Measurements from ENCODE around the gene TDRD3.
A peak's percentile ranks its signal among the peaks of the same experiment; 100 is the strongest.
"Not testable (repeated sequence)": the region's sequence is repeated elsewhere in the genome, so short reads cannot be mapped to it uniquely, and the experiment has no call there.

TDRD3 gene

GRCh38 chr13:60355056-60355455, 42.0 kb upstream of the TDRD3 start:
- no peak for DNase-seq (ENCODE audit: low read depth)
- no peak overlapping the region for H3K4me3 ChIP-seq (ENCODE audit: control insufficient read depth, low read depth, low read length)
- no peak for TF ChIP-seq CTCF (conservative IDR thresholded peaks at IDR 0.05; ENCODE audit: control insufficient read depth, insufficient read depth, low read depth, low read length)

- no peak for TF ChIP-seq CTCF (conservative IDR thresholded peaks at IDR 0.05; ENCODE audit: control insufficient read depth, insufficient read depth, low read depth, low read length)
- no peak overlapping the region for H3K4me3 ChIP-seq (ENCODE audit: control insufficient read depth, low read depth, low read length)
- no peak for DNase-seq (ENCODE audit: low read depth)
These were observed 40.0 kb upstream of the TDRD3 start for GRCh38 chr13:60356970-60357369.

- no peak for TF ChIP-seq CTCF (conservative IDR thresholded peaks at IDR 0.05; ENCODE audit: control insufficient read depth, insufficient read depth, low read depth, low read length)
- DNase-seq (ENCODE audit: low read depth): no peak
- no peak overlapping the region for H3K4me3 ChIP-seq (ENCODE audit: control insufficient read depth, low read depth, low read length)
These were observed 38.6 kb upstream of the TDRD3 start for GRCh38 chr13:60358453-60358852.

- TF ChIP-seq CTCF (conservative IDR thresholded peaks at IDR 0.05; ENCODE audit: control insufficient read depth, insufficient read depth, low read depth, low read length): no peak
- DNase-seq (ENCODE audit: low read depth): no peak
- H3K4me3 ChIP-seq (ENCODE audit: control insufficient read depth, low read depth, low read length): no peak overlapping the region
These were observed 33.7 kb upstream of the TDRD3 start for GRCh38 chr13:60363288-60363687.

GRCh38 chr13:60369242-60369641, 27.8 kb upstream of the TDRD3 start:
- H3K4me3 ChIP-seq (ENCODE audit: control insufficient read depth, low read depth, low read length): no peak overlapping the region
- peak; percentile 47 for TF ChIP-seq CTCF (conservative IDR thresholded peaks at IDR 0.05; ENCODE audit: control insufficient read depth, insufficient read depth, low read depth, low read length)
- no peak for DNase-seq (ENCODE audit: low read depth)

- no peak for TF ChIP-seq CTCF (conservative IDR thresholded peaks at IDR 0.05; ENCODE audit: control insufficient read depth, insufficient read depth, low read depth, low read length)
- no peak for DNase-seq (ENCODE audit: low read depth)
- H3K4me3 ChIP-seq (ENCODE audit: control insufficient read depth, low read depth, low read length): no peak overlapping the region
These were observed 26.7 kb upstream of the TDRD3 start for GRCh38 chr13:60370343-60370742.

- DNase-seq (ENCODE audit: low read depth): no peak
- H3K4me3 ChIP-seq (ENCODE audit: control insufficient read depth, low read depth, low read length): no peak overlapping the region
- no peak for TF ChIP-seq CTCF (conservative IDR thresholded peaks at IDR 0.05; ENCODE audit: control insufficient read depth, insufficient read depth, low read depth, low read length)
These were observed 24.9 kb upstream of the TDRD3 start for GRCh38 chr13:60372141-60372540.

- DNase-seq (ENCODE audit: low read depth); H3K4me3 ChIP-seq (ENCODE audit: control insufficient read depth, low read depth, low read length): not testable (repeated sequence)
These were observed 17.7 kb upstream of the TDRD3 start for GRCh38 chr13:60379282-60379681.
